ENCODE measurements around the gene AKAP7. TPM values are rescaled to one million over a fixed set of nuclear protein-coding genes. Genes with fewer than 3 reads are reported as not detected.
"Not testable (repeated sequence)": the region's sequence is repeated elsewhere in the genome, so short reads cannot be mapped to it uniquely, and the experiment has no call there.

The AKAP7 gene
- 3.3 and 4.8 TPM in 2 replicates for total RNA-seq
- 0.30 and 0.76 TPM in 2 replicates for polyA plus RNA-seq
- 1.1 and 1.2 TPM in 2 replicates for polyA plus RNA-seq (2011; cell fraction: cytosol; rRNA removed)
- polyA plus RNA-seq (2011; cell fraction: nucleus; rRNA removed) = 1.3 and 1.6 TPM in 2 replicates
- polyA plus RNA-seq (2012) = 1.2 and 3.2 TPM in 2 replicates
- polyA minus RNA-seq = 0.80 and 1.8 TPM in 2 replicates
- polyA minus RNA-seq (2011; cell fraction: cytosol; rRNA and poly(A)+ RNA removed) = not detected
- polyA minus RNA-seq (2011; cell fraction: nucleus; rRNA and poly(A)+ RNA removed) = 3.2 and 3.9 TPM in 2 replicates
- percentile 52 among the genes with signal in this experiment for Bru-seq, nascent RNA
- percentile 34 among the genes with signal in this experiment for BruChase-seq, experiment 1, labeled RNA remaining after a 6-hour chase
- BruChase-seq, experiment 2, labeled RNA remaining after a 2-hour chase = percentile 39 among the genes with signal in this experiment
- long read RNA-seq, partial matches to known transcripts = 1 of 9 reads
- long read RNA-seq, other reads (novel, unspliced or antisense) = 6 of 9 reads

DNA sequence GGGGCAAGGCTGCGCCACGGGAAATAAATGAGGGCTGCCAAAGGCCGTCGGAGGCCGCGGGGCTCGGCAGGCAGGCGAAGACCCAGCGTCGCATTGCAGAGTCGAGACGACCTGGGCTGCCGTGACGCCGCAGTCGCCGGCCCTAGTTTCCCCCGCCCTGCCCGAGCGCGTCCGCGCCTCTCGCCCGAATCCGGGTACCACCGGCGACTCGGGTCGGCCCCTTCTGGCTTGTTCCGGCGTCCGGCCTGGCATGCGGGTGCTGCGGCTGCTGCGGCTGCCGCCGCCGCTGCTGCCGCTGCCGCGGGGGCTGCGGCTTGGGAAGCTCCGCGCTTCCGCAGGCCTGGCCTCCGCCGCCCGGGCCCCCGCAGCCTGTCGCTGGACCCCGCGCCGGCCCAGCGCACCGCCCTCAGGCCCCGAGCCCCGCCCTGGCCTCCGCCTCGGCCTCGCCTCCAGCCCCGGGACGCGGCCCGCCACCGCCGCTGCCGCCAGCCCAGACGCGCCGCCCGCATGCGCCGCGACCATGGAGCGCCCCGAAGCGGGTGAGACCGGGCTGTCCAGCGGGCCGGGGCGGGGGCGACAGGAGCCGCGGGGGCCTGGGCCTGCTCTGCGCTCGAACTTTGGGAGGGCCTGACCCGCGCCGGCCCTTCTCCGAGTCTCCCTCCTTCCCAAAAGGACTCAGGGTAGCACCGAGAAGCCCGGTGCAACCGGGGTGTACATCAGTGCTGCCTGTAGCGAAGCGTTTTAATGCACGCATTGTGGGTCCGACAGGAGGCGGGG, at the start of gene AKAP7:
TSS of gene AKAP7 (plus strand) at position 224 of the 777 bp plus-strand sequence. CDS start at position 521, 297 bp downstream.
- TF ChIP-seq MYC (IDR thresholded peaks at IDR 0.05; ENCODE audit: low read depth, low read length) (no peak), POLR2A (IDR thresholded peaks at IDR 0.05; ENCODE audit: low read depth, low read length) (peak; percentile 64)
- H4K20me1 ChIP-seq (replicated peaks; ENCODE audit: control insufficient read depth, extremely low read depth, insufficient read depth, low read length) = no peaks in the 10 kb centered on the region
- H3K9me1 ChIP-seq (replicated peaks; ENCODE audit: control insufficient read depth, extremely low read depth, insufficient read depth, low read length) = no peaks in the 10 kb centered on the region
- H3K9me3 ChIP-seq (replicated peaks; ENCODE audit: control insufficient read depth, insufficient read depth, low read length) = no peaks in the 10 kb centered on the region
- intact Hi-C loops (cut with micrococcal nuclease) (loop anchor here (2.0 kb wide), 1 partner anchor 29 kb away; no protein-coding TSS in a partner anchor), dilution Hi-C loops (cut with MboI; ENCODE audit: extremely low pct_ligation_motif_present, low sequenced_read_pairs) (no loop called here)
- peak within 1 kb of the TSS; percentile 56 for H3K27ac ChIP-seq (ENCODE audit: insufficient read depth, low read depth, low read length)
- FAIRE-seq = peak; percentile 55
- no peaks in the 10 kb centered on the region for H3K36me3 ChIP-seq (ENCODE audit: control insufficient read depth in 2 of 2, extremely low read depth in 1 of 2, insufficient read depth in 2 of 2, low read length in 2 of 2)
- peaks cover 8% of the 10 kb centered on the region for H3K4me1 ChIP-seq (ENCODE audit: control insufficient read depth, extremely low read depth, insufficient read depth, low read length)
- peak within 1 kb of the TSS; percentile 83 for H3K9ac ChIP-seq (replicated peaks; ENCODE audit: extremely low read depth, insufficient read depth, low read length)
- no peaks in the 10 kb centered on the region for H3K79me2 ChIP-seq (ENCODE audit: control insufficient read depth, insufficient read depth, low read length)
- ChIA-PET POLR2A (interaction anchor here (0.6 kb wide), 1 partner anchor 226 kb away, joined by 3 read pairs; no protein-coding TSS in a partner anchor), CTCF (interaction anchor here (2.8 kb wide), 1 partner anchor 18 kb away, joined by 13 read pairs; no protein-coding TSS in a partner anchor)
- no peaks in the 10 kb centered on the region for H3K27me3 ChIP-seq (ENCODE audit: control insufficient read depth in 2 of 2, insufficient read depth in 2 of 2, low read length in 2 of 2)
- H3K4me2 ChIP-seq (ENCODE audit: insufficient read depth, low read length) = peak within 1 kb of the TSS; percentile 95
- no TSS peak for BruUV-seq (replicated peaks)
- H3K4me3 ChIP-seq (replicated peaks in 1 of 3; ENCODE audit: insufficient read depth in 1 of 3, low read depth in 1 of 3, low read length in 3 of 3) = peak within 1 kb of the TSS; percentile 60 to 94 (median 93)
- peak; percentile 67 for DNase-seq (ENCODE audit: low read depth, low spot score)
- H2AFZ ChIP-seq (ENCODE audit: low read depth, low read length) = peak within 1 kb of the TSS; percentile 97

DNA sequence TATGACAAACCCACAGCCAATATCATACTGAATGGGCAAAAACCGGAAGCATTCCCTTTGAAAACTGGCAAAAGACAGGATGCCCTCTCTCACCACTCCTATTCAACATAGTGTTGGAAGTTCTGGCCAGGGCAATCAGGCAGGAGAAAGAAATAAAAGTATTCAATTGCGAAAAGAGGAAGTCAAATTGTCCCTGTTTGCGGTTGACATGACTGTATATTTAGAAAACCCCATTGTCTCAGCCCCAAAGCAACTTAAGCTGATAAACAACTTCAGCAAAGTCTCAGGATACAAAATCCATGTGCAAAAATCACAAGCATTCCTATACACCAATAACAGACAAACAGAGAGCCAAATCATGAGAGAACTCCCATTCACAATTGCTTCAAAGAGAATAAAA, 44.9 kb upstream of the AKAP7 start:
- H3K36me3 ChIP-seq (ENCODE audit: control insufficient read depth in 2 of 2, extremely low read depth in 1 of 2, insufficient read depth in 2 of 2, low read length in 2 of 2); POLR2A ChIA-PET; CTCF ChIA-PET; DNase-seq (ENCODE audit: low read depth, low spot score); H3K4me3 ChIP-seq (replicated peaks in 1 of 3; ENCODE audit: insufficient read depth in 1 of 3, low read depth in 1 of 3, low read length in 3 of 3); FAIRE-seq; H3K27ac ChIP-seq (ENCODE audit: insufficient read depth, low read depth, low read length); H3K4me2 ChIP-seq (ENCODE audit: insufficient read depth, low read length); H3K27me3 ChIP-seq (ENCODE audit: control insufficient read depth in 2 of 2, insufficient read depth in 2 of 2, low read length in 2 of 2); H2AFZ ChIP-seq (ENCODE audit: low read depth, low read length); BruUV-seq (replicated peaks); intact Hi-C loops (cut with micrococcal nuclease); H3K79me2 ChIP-seq (ENCODE audit: control insufficient read depth, insufficient read depth, low read length); H3K9ac ChIP-seq (replicated peaks; ENCODE audit: extremely low read depth, insufficient read depth, low read length); H3K4me1 ChIP-seq (ENCODE audit: control insufficient read depth, extremely low read depth, insufficient read depth, low read length); H3K9me1 ChIP-seq (replicated peaks; ENCODE audit: control insufficient read depth, extremely low read depth, insufficient read depth, low read length); H4K20me1 ChIP-seq (replicated peaks; ENCODE audit: control insufficient read depth, extremely low read depth, insufficient read depth, low read length); dilution Hi-C loops (cut with MboI; ENCODE audit: extremely low pct_ligation_motif_present, low sequenced_read_pairs); H3K9me3 ChIP-seq (replicated peaks; ENCODE audit: control insufficient read depth, insufficient read depth, low read length): not testable (repeated sequence)

DNA sequence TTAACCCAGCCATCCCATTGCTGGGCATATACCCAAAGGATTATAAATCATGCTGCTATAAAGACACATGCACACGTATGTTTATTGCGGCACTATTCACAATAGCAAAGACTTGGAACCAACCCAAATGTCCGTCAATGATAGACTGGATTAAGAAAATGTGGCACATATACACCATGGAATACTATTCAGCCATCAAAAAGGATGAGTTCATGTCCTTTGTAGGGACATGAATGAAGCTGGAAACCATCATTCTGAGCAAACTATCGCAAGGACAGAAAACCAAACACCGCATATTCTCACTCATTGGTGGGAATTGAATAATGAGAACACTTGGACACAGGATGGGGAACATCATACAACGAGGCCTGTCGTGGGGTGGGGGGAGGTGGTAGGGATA, 43.3 kb upstream of the AKAP7 start:
- H2AFZ ChIP-seq (ENCODE audit: low read depth, low read length); H3K79me2 ChIP-seq (ENCODE audit: control insufficient read depth, insufficient read depth, low read length); H3K9me3 ChIP-seq (replicated peaks; ENCODE audit: control insufficient read depth, insufficient read depth, low read length); H3K27ac ChIP-seq (ENCODE audit: insufficient read depth, low read depth, low read length); POLR2A ChIA-PET; H3K9ac ChIP-seq (replicated peaks; ENCODE audit: extremely low read depth, insufficient read depth, low read length); H4K20me1 ChIP-seq (replicated peaks; ENCODE audit: control insufficient read depth, extremely low read depth, insufficient read depth, low read length); DNase-seq (ENCODE audit: low read depth, low spot score); H3K27me3 ChIP-seq (ENCODE audit: control insufficient read depth in 2 of 2, insufficient read depth in 2 of 2, low read length in 2 of 2); BruUV-seq (replicated peaks); H3K4me2 ChIP-seq (ENCODE audit: insufficient read depth, low read length); FAIRE-seq; H3K36me3 ChIP-seq (ENCODE audit: control insufficient read depth in 2 of 2, extremely low read depth in 1 of 2, insufficient read depth in 2 of 2, low read length in 2 of 2); H3K4me1 ChIP-seq (ENCODE audit: control insufficient read depth, extremely low read depth, insufficient read depth, low read length); H3K4me3 ChIP-seq (replicated peaks in 1 of 3; ENCODE audit: insufficient read depth in 1 of 3, low read depth in 1 of 3, low read length in 3 of 3); dilution Hi-C loops (cut with MboI; ENCODE audit: extremely low pct_ligation_motif_present, low sequenced_read_pairs); H3K9me1 ChIP-seq (replicated peaks; ENCODE audit: control insufficient read depth, extremely low read depth, insufficient read depth, low read length); intact Hi-C loops (cut with micrococcal nuclease): not testable (repeated sequence)
- CTCF ChIA-PET = interaction anchor here (0.7 kb wide), 1 partner anchor 15 kb away, joined by 3 read pairs; no protein-coding TSS in a partner anchor
